GM23338 (cell line): ENCODE data around the gene SLC1A6.

ENCODE experiments used
- CREB1 ChIP-seq: fragments of 250-450 bp; sonication (Bioruptor Pico); IDR thresholded peaks from 2 replicates; pipeline ENCODE4 v1.5.0; 2020; ENCODE audit warnings: low read depth, mild to moderate bottlenecking, moderate library complexity
- REST ChIP-seq: IDR thresholded peaks from one replicate; pipeline ENCODE4 v1.6.1; 2018; ENCODE audit warnings: antibody characterized with exemption; ENCODE audit not compliant: unreplicated experiment
- TF ChIP-seq, protein P1 (sequence below), 2 experiments: fragments of 200-600 bp in 1 of 2; sonication (generic) in 1 of 2; conservative IDR thresholded peaks; 2 replicates each; pipeline versions ENCODE4 v1.5.1 to v1.6.1; 2016 to 2017; ENCODE audit warnings: antibody characterized with exemption in 2 of 2, low read depth in 2 of 2, mild to moderate bottlenecking in 2 of 2, moderate library complexity in 1 of 2

GRCh38 chr19:14933506-14933905 lies 46.2 kb downstream of the SLC1A6 start:
- TF ChIP-seq, protein P1, sequence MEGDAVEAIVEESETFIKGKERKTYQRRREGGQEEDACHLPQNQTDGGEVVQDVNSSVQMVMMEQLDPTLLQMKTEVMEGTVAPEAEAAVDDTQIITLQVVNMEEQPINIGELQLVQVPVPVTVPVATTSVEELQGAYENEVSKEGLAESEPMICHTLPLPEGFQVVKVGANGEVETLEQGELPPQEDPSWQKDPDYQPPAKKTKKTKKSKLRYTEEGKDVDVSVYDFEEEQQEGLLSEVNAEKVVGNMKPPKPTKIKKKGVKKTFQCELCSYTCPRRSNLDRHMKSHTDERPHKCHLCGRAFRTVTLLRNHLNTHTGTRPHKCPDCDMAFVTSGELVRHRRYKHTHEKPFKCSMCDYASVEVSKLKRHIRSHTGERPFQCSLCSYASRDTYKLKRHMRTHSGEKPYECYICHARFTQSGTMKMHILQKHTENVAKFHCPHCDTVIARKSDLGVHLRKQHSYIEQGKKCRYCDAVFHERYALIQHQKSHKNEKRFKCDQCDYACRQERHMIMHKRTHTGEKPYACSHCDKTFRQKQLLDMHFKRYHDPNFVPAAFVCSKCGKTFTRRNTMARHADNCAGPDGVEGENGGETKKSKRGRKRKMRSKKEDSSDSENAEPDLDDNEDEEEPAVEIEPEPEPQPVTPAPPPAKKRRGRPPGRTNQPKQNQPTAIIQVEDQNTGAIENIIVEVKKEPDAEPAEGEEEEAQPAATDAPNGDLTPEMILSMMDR (conservative IDR thresholded peaks at IDR 0.05; ENCODE audit: low read depth in 2 of 2): no peak
- no peak for TF ChIP-seq REST
- no peak for TF ChIP-seq CREB1 (CRISPR knock-in tag)
